Middle frontal gyrus (tissue), 1 donor: ENCODE data around the gene CYP2C8.
"Not testable (repeated sequence)": the region's sequence is repeated elsewhere in the genome, so short reads cannot be mapped to it uniquely, and the experiment has no call there.

Experiments
- DNase-seq: peaks from one replicate; pipeline ENCODE4 v3.0.0-alpha.2; 2015; ENCODE audit warnings: low spot score; ENCODE audit errors: extremely low spot score

CYP2C8 gene

GRCh38 chr10:95069286-95069685, at the start of gene CYP2C8:
Gene CYP2C8 (minus strand): TSS chr10:95069497. CDS start chr10:95069402, 95 bp downstream.
- DNase-seq, result no peak

- no peak for DNase-seq
Measured at GRCh38 chr10:95116869-95117269, 47.6 kb upstream of the CYP2C8 start.

GRCh38 chr10:95110823-95111222, 41.5 kb upstream of the CYP2C8 start:
- not testable (repeated sequence) for DNase-seq

- no peak for DNase-seq
Measured at GRCh38 chr10:95097805-95098204, 28.5 kb upstream of the CYP2C8 start.

GRCh38 chr10:95096143-95096542, 26.8 kb upstream of the CYP2C8 start:
- DNase-seq, result no peak

- not testable (repeated sequence) for DNase-seq
Measured at GRCh38 chr10:95079626-95080025, 10.3 kb upstream of the CYP2C8 start.

GRCh38 chr10:95077556-95077955, 8.3 kb upstream of the CYP2C8 start:
- DNase-seq, result no peak

GRCh38 chr10:95071107-95071660, 1.9 kb upstream of the CYP2C8 start:
- DNase-seq, result no peak

GRCh38 chr10:95064125-95064524, 5.2 kb downstream of the CYP2C8 start:
- not testable (repeated sequence) for DNase-seq

- no peak for DNase-seq
Measured at GRCh38 chr10:95056744-95057363, 12.4 kb downstream of the CYP2C8 start.

GRCh38 chr10:95049919-95050318, 19.4 kb downstream of the CYP2C8 start:
- DNase-seq, result no peak

GRCh38 chr10:95048206-95048605, 21.1 kb downstream of the CYP2C8 start:
- no peak for DNase-seq

- DNase-seq, result no peak
Measured at GRCh38 chr10:95039281-95039680, 30.0 kb downstream of the CYP2C8 start.

- DNase-seq, result no peak
Measured at GRCh38 chr10:95035332-95036295, 33.7 kb downstream of the CYP2C8 start.

GRCh38 chr10:95034401-95034800, 34.9 kb downstream of the CYP2C8 start:
- no peak for DNase-seq

- no peak for DNase-seq
Measured at GRCh38 chr10:95031656-95032055, 37.6 kb downstream of the CYP2C8 start.

GRCh38 chr10:95026461-95026860, 42.8 kb downstream of the CYP2C8 start:
- DNase-seq, result no peak

GRCh38 chr10:94997741-94998174, 71.5 kb downstream of the CYP2C8 start:
- DNase-seq, result no peak

GRCh38 chr10:94992811-94993210, 76.5 kb downstream of the CYP2C8 start:
- no peak for DNase-seq

- no peak for DNase-seq
Measured at GRCh38 chr10:94991243-94991888, 77.9 kb downstream of the CYP2C8 start.

- DNase-seq, result no peak
Measured at GRCh38 chr10:94989192-94989591, 80.1 kb downstream of the CYP2C8 start.
